Measurements from ENCODE around the gene NUP188.

Gene NUP188

DNA sequence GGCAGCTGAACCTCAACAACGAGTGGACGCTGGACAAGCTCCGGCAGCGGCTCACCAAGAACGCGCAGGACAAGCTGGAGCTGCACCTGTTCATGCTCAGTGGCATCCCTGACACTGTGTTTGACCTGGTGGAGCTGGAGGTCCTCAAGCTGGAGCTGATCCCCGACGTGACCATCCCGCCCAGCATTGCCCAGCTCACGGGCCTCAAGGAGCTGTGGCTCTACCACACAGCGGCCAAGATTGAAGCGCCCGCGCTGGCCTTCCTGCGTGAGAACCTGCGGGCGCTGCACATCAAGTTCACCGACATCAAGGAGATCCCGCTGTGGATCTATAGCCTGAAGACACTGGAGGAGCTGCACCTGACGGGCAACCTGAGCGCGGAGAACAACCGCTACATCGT lies 39.1 kb upstream of the NUP188 start:
- DNase-seq (ENCODE audit: extremely low spot score), result no peak
- TF ChIP-seq FOXK2 (IDR thresholded peaks at IDR 0.05), result no peak
- no peak for TF ChIP-seq NFRKB (IDR thresholded peaks at IDR 0.05)
- TF ChIP-seq ARNT (IDR thresholded peaks at IDR 0.05), result no peak
- TF ChIP-seq FOXA1 (IDR thresholded peaks at IDR 0.05), result no peak
- no peak for TF ChIP-seq TARDBP (IDR thresholded peaks at IDR 0.05)
- TF ChIP-seq BHLHE40 (IDR thresholded peaks at IDR 0.05; ENCODE audit: borderline replicate concordance), result no peak
- TF ChIP-seq L3MBTL2 (conservative IDR thresholded peaks at IDR 0.05), result no peak
- CTCF ChIA-PET, result interaction anchor here (0.5 kb wide), 1 partner anchor 36 kb away, joined by 5 read pairs; no protein-coding TSS in a partner anchor
- POLR2A ChIA-PET, result interaction anchor here (0.8 kb wide), 1 partner anchor 13 kb away, joined by 3 read pairs; the partner anchor contains the start of gene PHYHD1

DNA sequence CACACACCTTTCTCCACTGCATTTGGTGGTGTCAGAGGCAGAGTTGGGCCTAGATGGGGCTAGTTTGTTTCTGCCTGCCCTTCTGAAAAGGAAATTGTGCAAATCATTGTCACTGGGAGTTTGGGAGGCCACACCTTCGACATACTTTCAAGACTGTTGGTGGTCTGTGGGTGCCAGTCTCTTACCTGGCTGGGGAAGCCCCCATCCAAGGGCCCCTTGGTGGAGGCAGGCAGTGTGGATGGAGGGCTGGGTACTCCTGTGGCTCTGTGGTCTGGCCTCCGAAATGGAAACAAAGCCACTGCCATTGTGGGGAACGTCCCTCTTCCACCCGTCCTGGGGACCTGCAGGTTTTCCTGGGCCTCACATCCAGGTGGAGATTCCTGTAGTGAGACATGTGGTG lies 37.6 kb upstream of the NUP188 start:
- TF ChIP-seq ELF4 (IDR thresholded peaks at IDR 0.05) (no peak), NFRKB (IDR thresholded peaks at IDR 0.05) (no peak), FOXA1 (IDR thresholded peaks at IDR 0.05) (no peak), FOXK2 (IDR thresholded peaks at IDR 0.05) (no peak), SP1 (IDR thresholded peaks at IDR 0.05) (no peak), FOXM1 (IDR thresholded peaks at IDR 0.05; ENCODE audit: borderline replicate concordance) (no peak), SUZ12 (IDR thresholded peaks at IDR 0.05) (no peak), ARNT (IDR thresholded peaks at IDR 0.05) (no peak), TARDBP (IDR thresholded peaks at IDR 0.05) (no peak), ZNF384 (IDR thresholded peaks at IDR 0.05) (no peak), LEF1 (IDR thresholded peaks at IDR 0.05; ENCODE audit: borderline replicate concordance) (no peak), BHLHE40 (IDR thresholded peaks at IDR 0.05; ENCODE audit: borderline replicate concordance) (no peak), CTBP1 (IDR thresholded peaks at IDR 0.05; ENCODE audit: borderline replicate concordance) (no peak), L3MBTL2 (conservative IDR thresholded peaks at IDR 0.05) (no peak), HDGF (IDR thresholded peaks at IDR 0.05; ENCODE audit: borderline replicate concordance) (no peak)
- TF ChIP-seq, protein P1, sequence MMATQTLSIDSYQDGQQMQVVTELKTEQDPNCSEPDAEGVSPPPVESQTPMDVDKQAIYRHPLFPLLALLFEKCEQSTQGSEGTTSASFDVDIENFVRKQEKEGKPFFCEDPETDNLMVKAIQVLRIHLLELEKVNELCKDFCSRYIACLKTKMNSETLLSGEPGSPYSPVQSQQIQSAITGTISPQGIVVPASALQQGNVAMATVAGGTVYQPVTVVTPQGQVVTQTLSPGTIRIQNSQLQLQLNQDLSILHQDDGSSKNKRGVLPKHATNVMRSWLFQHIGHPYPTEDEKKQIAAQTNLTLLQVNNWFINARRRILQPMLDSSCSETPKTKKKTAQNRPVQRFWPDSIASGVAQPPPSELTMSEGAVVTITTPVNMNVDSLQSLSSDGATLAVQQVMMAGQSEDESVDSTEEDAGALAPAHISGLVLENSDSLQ (IDR thresholded peaks at IDR 0.05), result no peak
- no peak for DNase-seq (ENCODE audit: extremely low spot score)
- POLR2A ChIA-PET, result no interaction called here
- CTCF ChIA-PET, result no interaction called here

DNA sequence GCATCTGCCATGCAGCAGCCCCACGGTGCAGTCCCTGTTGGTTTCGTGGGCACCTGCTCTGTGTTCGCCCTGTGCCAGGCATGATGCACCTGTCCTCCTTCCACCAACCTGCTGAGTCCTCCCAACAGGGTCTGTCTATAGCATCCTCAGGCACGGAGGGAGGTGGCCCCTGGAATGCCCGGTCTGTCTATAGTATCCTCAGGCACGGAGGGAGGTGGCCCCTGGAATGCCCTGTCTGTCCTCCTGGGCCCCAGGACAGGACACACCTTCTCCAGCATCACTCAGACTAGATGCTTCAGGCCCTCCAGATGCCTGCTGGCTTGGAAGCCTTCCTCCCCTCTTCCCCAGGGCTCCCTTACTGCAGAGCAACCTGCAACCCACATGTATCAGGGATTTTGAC lies 36.6 kb upstream of the NUP188 start:
- POLR2A ChIA-PET, result interaction anchor here (2.1 kb wide), 1 partner anchor 11 kb away, joined by 8 read pairs; the partner anchor contains the start of gene PHYHD1
- DNase-seq (ENCODE audit: extremely low spot score), result no peak
- CTCF ChIA-PET, result no interaction called here

DNA sequence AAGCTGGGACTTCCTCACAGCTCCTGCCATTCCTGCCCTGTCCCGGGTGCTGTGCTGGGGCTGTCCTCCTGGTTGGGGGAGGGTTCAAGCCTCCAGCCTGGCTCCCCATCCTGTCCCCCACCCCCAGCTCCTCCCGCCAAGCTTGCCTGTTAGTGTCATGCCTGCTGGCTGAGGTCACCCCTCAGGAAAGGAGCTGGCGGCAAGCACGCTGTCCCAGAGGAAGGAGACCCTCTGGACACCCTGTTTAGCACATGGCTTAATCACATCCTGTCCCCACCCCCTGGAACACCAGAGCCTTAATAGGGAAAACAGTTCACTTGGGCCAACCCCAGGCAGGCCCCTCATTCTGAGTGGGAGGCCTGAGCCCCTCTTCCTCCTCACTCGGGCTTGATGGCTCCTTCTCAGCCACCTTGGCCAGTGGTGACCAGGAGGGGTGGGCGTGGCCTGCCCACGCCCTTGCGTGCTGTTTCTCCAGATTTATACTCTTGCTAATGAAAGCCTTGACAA lies 35.9 kb upstream of the NUP188 start:
- POLR2A ChIA-PET, result interaction anchor here (2.1 kb wide), 1 partner anchor 10 kb away, joined by 8 read pairs; the partner anchor contains the start of gene PHYHD1
- CTCF ChIA-PET, result no interaction called here
- TF ChIP-seq NFRKB (IDR thresholded peaks at IDR 0.05), result no peak
- TF ChIP-seq FOXM1 (IDR thresholded peaks at IDR 0.05; ENCODE audit: borderline replicate concordance), result no peak
- no peak for TF ChIP-seq L3MBTL2 (conservative IDR thresholded peaks at IDR 0.05)
- no peak for TF ChIP-seq CTBP1 (IDR thresholded peaks at IDR 0.05; ENCODE audit: borderline replicate concordance)
- TF ChIP-seq SUZ12 (IDR thresholded peaks at IDR 0.05), result no peak
- no peak for TF ChIP-seq LEF1 (IDR thresholded peaks at IDR 0.05; ENCODE audit: borderline replicate concordance)
- no peak for TF ChIP-seq HDGF (IDR thresholded peaks at IDR 0.05; ENCODE audit: borderline replicate concordance)
- TF ChIP-seq TARDBP (IDR thresholded peaks at IDR 0.05), result no peak
- no peak for TF ChIP-seq ZNF384 (IDR thresholded peaks at IDR 0.05)
- TF ChIP-seq BHLHE40 (IDR thresholded peaks at IDR 0.05; ENCODE audit: borderline replicate concordance), result no peak
- TF ChIP-seq FOXA1 (IDR thresholded peaks at IDR 0.05), result no peak
- no peak for TF ChIP-seq FOXK2 (IDR thresholded peaks at IDR 0.05)
- no peak for TF ChIP-seq SP1 (IDR thresholded peaks at IDR 0.05)
- TF ChIP-seq ELF4 (IDR thresholded peaks at IDR 0.05), result no peak
- TF ChIP-seq ARNT (IDR thresholded peaks at IDR 0.05), result no peak
- TF ChIP-seq, protein P1 (IDR thresholded peaks at IDR 0.05), result no peak
- DNase-seq (ENCODE audit: extremely low spot score), result no peak

More for the DNA sequence above, 36.6 kb upstream of the NUP188 start:
- TF ChIP-seq BHLHE40 (IDR thresholded peaks at IDR 0.05; ENCODE audit: borderline replicate concordance), result no peak
- TF ChIP-seq FOXM1 (IDR thresholded peaks at IDR 0.05; ENCODE audit: borderline replicate concordance), result no peak
- TF ChIP-seq LEF1 (IDR thresholded peaks at IDR 0.05; ENCODE audit: borderline replicate concordance), result no peak
- TF ChIP-seq TARDBP (IDR thresholded peaks at IDR 0.05), result no peak
- TF ChIP-seq NFRKB (IDR thresholded peaks at IDR 0.05), result no peak
- no peak for TF ChIP-seq CTBP1 (IDR thresholded peaks at IDR 0.05; ENCODE audit: borderline replicate concordance)
- TF ChIP-seq FOXK2 (IDR thresholded peaks at IDR 0.05), result no peak
- no peak for TF ChIP-seq FOXA1 (IDR thresholded peaks at IDR 0.05)
- TF ChIP-seq ARNT (IDR thresholded peaks at IDR 0.05), result no peak
- TF ChIP-seq, protein P1 (IDR thresholded peaks at IDR 0.05), result no peak
- TF ChIP-seq SUZ12 (IDR thresholded peaks at IDR 0.05), result no peak
- TF ChIP-seq HDGF (IDR thresholded peaks at IDR 0.05; ENCODE audit: borderline replicate concordance), result no peak

DNA sequence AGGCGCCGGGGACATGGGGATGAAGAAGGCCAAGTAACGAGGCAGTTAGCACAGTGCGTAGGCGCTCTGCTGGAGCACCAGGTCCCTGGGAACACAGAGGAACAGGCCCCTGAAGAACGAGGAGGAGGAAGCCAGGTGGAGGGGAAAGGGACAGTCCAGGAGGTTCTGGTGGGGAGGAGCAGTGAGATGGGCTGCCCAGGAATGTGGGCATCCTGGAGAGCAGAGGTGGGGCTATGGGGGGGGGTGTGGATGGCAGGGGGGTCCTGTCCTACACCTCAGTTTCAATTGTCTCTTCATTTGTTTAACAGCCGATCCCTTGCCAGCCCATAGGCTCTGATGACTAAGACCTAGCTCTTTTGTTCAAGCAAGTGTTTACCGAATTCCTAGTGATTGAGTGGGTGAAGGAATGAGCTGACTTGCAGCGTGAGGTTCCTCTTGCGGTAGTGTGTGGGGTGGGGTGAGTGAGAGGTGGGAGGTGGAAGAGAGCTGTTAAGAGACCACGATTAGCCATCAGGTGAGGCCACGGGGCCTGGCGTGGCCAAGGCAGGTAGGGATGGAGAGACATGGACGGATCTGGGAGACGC lies 35.1 kb upstream of the NUP188 start:
- no peak for TF ChIP-seq SUZ12 (IDR thresholded peaks at IDR 0.05)
- TF ChIP-seq BHLHE40 (IDR thresholded peaks at IDR 0.05; ENCODE audit: borderline replicate concordance), result no peak
- TF ChIP-seq FOXA1 (IDR thresholded peaks at IDR 0.05), result no peak
- TF ChIP-seq, protein P1 (IDR thresholded peaks at IDR 0.05), result no peak
- TF ChIP-seq CTBP1 (IDR thresholded peaks at IDR 0.05; ENCODE audit: borderline replicate concordance), result no peak
- no peak for TF ChIP-seq FOXM1 (IDR thresholded peaks at IDR 0.05; ENCODE audit: borderline replicate concordance)
- TF ChIP-seq L3MBTL2 (conservative IDR thresholded peaks at IDR 0.05), result no peak
- TF ChIP-seq FOXK2 (IDR thresholded peaks at IDR 0.05), result no peak
- no peak for TF ChIP-seq NFRKB (IDR thresholded peaks at IDR 0.05)
- no peak for TF ChIP-seq SP1 (IDR thresholded peaks at IDR 0.05)
- no peak for TF ChIP-seq LEF1 (IDR thresholded peaks at IDR 0.05; ENCODE audit: borderline replicate concordance)
- no peak for TF ChIP-seq ARNT (IDR thresholded peaks at IDR 0.05)
- no peak for TF ChIP-seq ZNF384 (IDR thresholded peaks at IDR 0.05)
- TF ChIP-seq TARDBP (IDR thresholded peaks at IDR 0.05), result no peak
- TF ChIP-seq ELF4 (IDR thresholded peaks at IDR 0.05), result no peak
- TF ChIP-seq HDGF (IDR thresholded peaks at IDR 0.05; ENCODE audit: borderline replicate concordance), result no peak
- no peak for DNase-seq (ENCODE audit: extremely low spot score)
- ChIA-PET CTCF (no interaction called here), POLR2A (interaction anchor here (2.1 kb wide), 1 partner anchor 9 kb away, joined by 8 read pairs; the partner anchor contains the start of gene PHYHD1)

Measured in HEK293T (cell line).